HCT116 (cell line): ENCODE measurements around the gene GTF3C5.

Experiments used
- CEBPB ChIP-seq: IDR thresholded peaks from 2 replicates; pipeline ENCODE4 v1.6.1; 2012; ENCODE audit warnings: low read depth
- EGR1 ChIP-seq: IDR thresholded peaks from 2 replicates; pipeline ENCODE4 v1.6.1; 2012; ENCODE audit warnings: low read depth
- ELF1 ChIP-seq: IDR thresholded peaks from 2 replicates; pipeline ENCODE4 v1.6.1; 2012; ENCODE audit warnings: low read depth, borderline replicate concordance
- EZH2 ChIP-seq: fragments of 200-600 bp; sonication (generic); IDR thresholded peaks from 2 replicates; pipeline ENCODE4 v1.6.1; 2017; ENCODE audit warnings: antibody characterized with exemption, mixed run types
- EZH2phosphoT487 ChIP-seq: fragments of 200-600 bp; IDR thresholded peaks from 2 replicates; pipeline ENCODE4 v1.6.1; 2018; ENCODE audit warnings: antibody characterized with exemption, borderline replicate concordance
- JUND ChIP-seq: IDR thresholded peaks from 2 replicates; pipeline ENCODE4 v1.6.1; 2012
- POLR2A ChIP-seq: IDR thresholded peaks from 2 replicates; pipeline ENCODE4 v1.7.0; 2011; ENCODE audit warnings: borderline replicate concordance; ENCODE audit not compliant: insufficient read depth, insufficient read length; ENCODE audit errors: extremely low read depth
- POLR2AphosphoS5 ChIP-seq: IDR thresholded peaks from 2 replicates; pipeline ENCODE4 v1.6.1; 2011; ENCODE audit warnings: mild to moderate bottlenecking, low read depth, low read length, moderate library complexity
- REST ChIP-seq: IDR thresholded peaks from 2 replicates; pipeline ENCODE4 v1.6.1; 2012; ENCODE audit warnings: low read depth
- SRF ChIP-seq: IDR thresholded peaks from 2 replicates; pipeline ENCODE4 v1.6.1; 2012; ENCODE audit warnings: low read depth
- ZNF274 ChIP-seq: fragments of 200-500 bp; sonication (Bioruptor generic); IDR thresholded peaks from 2 replicates; pipeline ENCODE4 v1.6.1; 2014; ENCODE audit warnings: mild to moderate bottlenecking, low read depth, low read length, inconsistent platforms
- TF ChIP-seq, protein P1 (sequence below): IDR thresholded peaks from 2 replicates; pipeline ENCODE4 v1.6.1; 2011; ENCODE audit warnings: mild to moderate bottlenecking, low read length, moderate library complexity; ENCODE audit not compliant: insufficient replicate concordance; ENCODE audit errors: extremely low read depth
- TF ChIP-seq, protein P2 (sequence below), 3 experiments: fragments of 200-600 bp in 1 of 3; sonication (generic) in 1 of 3; IDR thresholded peaks in 2 of 3; conservative IDR thresholded peaks in 1 of 3; 2 replicates each; pipeline ENCODE4 v1.5.1; 2012 to 2017; ENCODE audit warnings: low read depth in 2 of 3, low read length in 2 of 3, antibody characterized with exemption in 1 of 3, borderline replicate concordance in 1 of 3, control low read depth in 1 of 3, mild to moderate bottlenecking in 1 of 3, mixed read lengths in 1 of 3, mixed run types in 1 of 3, moderate library complexity in 1 of 3; ENCODE audit not compliant: insufficient read depth in 1 of 3

DNA sequence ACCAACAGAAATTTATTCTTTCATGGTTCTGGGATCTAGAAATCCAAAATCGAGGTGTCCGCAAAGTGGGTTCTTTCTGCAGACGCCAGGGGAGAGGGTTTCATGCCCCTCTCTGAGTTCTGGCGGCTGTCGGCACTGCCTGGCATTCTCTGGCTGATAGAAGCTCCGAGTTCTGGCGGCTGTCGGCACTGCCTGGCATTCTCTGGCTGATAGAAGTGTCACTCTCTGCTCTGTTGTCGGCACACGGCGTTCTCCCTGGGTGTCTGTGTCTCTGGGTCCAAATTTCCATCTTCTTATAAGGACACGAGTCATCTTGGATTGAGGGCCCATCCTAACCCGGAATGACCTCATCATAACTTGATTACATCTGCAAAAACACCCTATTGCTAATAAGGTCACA lies 44.7 kb upstream of the GTF3C5 start:
- TF ChIP-seq EZH2 (no peak), EZH2phosphoT487 (no peak), POLR2A (no peak), JUND (no peak), POLR2AphosphoS5 (no peak), ELF1 (no peak), CEBPB (no peak), REST (no peak), ZNF274 (no peak), EGR1 (no peak), SRF (no peak)
- TF ChIP-seq, protein P1, sequence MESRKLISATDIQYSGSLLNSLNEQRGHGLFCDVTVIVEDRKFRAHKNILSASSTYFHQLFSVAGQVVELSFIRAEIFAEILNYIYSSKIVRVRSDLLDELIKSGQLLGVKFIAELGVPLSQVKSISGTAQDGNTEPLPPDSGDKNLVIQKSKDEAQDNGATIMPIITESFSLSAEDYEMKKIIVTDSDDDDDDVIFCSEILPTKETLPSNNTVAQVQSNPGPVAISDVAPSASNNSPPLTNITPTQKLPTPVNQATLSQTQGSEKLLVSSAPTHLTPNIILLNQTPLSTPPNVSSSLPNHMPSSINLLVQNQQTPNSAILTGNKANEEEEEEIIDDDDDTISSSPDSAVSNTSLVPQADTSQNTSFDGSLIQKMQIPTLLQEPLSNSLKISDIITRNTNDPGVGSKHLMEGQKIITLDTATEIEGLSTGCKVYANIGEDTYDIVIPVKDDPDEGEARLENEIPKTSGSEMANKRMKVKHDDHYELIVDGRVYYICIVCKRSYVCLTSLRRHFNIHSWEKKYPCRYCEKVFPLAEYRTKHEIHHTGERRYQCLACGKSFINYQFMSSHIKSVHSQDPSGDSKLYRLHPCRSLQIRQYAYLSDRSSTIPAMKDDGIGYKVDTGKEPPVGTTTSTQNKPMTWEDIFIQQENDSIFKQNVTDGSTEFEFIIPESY, result no peak
- TF ChIP-seq, protein P2, sequence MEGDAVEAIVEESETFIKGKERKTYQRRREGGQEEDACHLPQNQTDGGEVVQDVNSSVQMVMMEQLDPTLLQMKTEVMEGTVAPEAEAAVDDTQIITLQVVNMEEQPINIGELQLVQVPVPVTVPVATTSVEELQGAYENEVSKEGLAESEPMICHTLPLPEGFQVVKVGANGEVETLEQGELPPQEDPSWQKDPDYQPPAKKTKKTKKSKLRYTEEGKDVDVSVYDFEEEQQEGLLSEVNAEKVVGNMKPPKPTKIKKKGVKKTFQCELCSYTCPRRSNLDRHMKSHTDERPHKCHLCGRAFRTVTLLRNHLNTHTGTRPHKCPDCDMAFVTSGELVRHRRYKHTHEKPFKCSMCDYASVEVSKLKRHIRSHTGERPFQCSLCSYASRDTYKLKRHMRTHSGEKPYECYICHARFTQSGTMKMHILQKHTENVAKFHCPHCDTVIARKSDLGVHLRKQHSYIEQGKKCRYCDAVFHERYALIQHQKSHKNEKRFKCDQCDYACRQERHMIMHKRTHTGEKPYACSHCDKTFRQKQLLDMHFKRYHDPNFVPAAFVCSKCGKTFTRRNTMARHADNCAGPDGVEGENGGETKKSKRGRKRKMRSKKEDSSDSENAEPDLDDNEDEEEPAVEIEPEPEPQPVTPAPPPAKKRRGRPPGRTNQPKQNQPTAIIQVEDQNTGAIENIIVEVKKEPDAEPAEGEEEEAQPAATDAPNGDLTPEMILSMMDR (IDR thresholded peaks at IDR 0.05 in 2 of 3, conservative IDR thresholded peaks at IDR 0.05 in 1 of 3; ENCODE audit: borderline replicate concordance in 1 of 3, insufficient read depth in 1 of 3, low read depth in 2 of 3, low read length in 2 of 3), result no peak
